Activated T-cell treated with anti-CD3 and anti-CD28 coated beads, Interleukin-2, amount 50 U/mL, for 72 hours (primary cell): ENCODE measurements around the gene NOD2. TPM values are rescaled to one million over a fixed set of nuclear protein-coding genes. Genes with fewer than 3 reads are reported as not detected.

ENCODE experiments used
- ATAC-seq, 2 donors: fragments of 150-1000 bp; cut with Tn5 transposase; replicated peaks in 1 of 2; 2 replicates each; pipeline ENCODE4 v1.10.0; 2021; ENCODE audit warnings: moderate library complexity in 2 of 2, mild to moderate bottlenecking in 1 of 2
- DNase-seq, 2 donors: peaks; one replicate each; pipeline ENCODE4 v3.0.0; 2021 to 2022; ENCODE audit warnings: mixed read lengths in 1 of 2
- H3K27ac Mint-ChIP-seq: one replicate; pipeline ENCODE4 v1.8.0; 2022; ENCODE audit warnings: mild to moderate bottlenecking, moderate library complexity, mixed read lengths
- H3K27me3 Mint-ChIP-seq: one replicate; pipeline ENCODE4 v1.8.0; 2022; ENCODE audit warnings: low read depth, mixed read lengths
- H3K36me3 Mint-ChIP-seq, 2 donors: one replicate each; pipeline ENCODE4 v1.8.0; 2022; ENCODE audit warnings: mixed read lengths in 2 of 2, mild to moderate bottlenecking in 1 of 2; ENCODE audit not compliant: insufficient read depth in 2 of 2
- H3K4me1 Mint-ChIP-seq: one replicate; pipeline ENCODE4 v1.8.0; 2022; ENCODE audit warnings: low read depth, mixed read lengths
- H3K4me3 Mint-ChIP-seq, 2 donors: one replicate each; pipeline ENCODE4 v1.8.0; 2022; ENCODE audit warnings: mild to moderate bottlenecking in 2 of 2, mixed read lengths in 2 of 2, moderate library complexity in 2 of 2
- H3K9me3 Mint-ChIP-seq, 2 donors: one replicate each; pipeline ENCODE4 v1.8.0; 2022; ENCODE audit warnings: mixed read lengths in 2 of 2
- total RNA-seq, 2 donors: library from RNA; stranded (reverse); gene quantifications; one replicate each; pipeline ENCODE4 v1.2.3, GENCODE V29; 2022

Gene NOD2
- total RNA-seq, 2 donors from 2014 or later = 11.3 to 13.0 TPM

DNA sequence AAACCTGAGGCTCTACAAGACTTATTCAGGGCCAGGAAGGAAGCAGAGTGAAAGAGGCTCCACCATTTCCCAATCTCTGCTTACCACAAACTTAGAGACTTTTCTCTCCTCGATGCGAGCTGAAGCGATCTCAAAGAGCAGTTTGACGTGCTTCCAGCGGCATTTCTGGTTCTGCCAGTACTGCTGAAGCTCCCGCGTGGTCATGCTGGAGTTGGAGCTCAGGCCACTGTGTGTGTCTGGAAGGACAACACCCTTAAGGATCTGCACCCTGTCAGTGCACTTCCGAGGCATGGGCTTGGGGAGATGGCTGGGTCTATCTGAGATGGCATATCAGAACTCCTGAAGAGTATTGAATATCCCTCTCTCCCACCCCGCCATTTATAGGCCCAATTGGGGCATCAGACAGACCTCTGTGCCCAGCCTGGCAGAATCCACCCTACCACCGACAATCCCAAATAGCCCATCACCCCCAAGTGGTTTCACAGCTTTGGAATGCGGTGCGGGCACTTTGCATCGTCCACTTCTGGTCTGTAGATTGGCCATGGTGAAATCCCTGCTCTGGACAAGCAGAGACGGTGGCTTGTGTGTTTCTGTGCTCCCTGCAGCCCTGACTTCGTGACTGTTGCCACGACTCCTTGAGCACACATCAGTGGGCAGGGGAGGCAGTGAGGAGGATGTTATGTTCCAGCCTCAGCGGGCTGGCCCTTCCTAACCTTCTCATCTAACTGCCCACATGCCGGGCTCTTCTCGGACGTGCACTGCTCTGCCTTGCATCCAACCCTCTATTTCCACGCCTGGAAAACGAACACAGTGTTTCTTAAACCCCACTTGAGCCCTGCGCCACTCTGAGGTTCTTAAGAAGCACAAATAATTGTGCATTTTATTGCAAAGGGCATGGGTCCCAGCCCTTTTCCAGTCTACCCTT, 17.5 kb upstream of the NOD2 start:
- H3K27ac Mint-ChIP-seq = no peak overlapping the region
- H3K27me3 Mint-ChIP-seq = no peaks in the 10 kb centered on the region
- DNase-seq = no peak
- H3K9me3 Mint-ChIP-seq = peaks cover 7 to 14% of the 10 kb centered on the region in 2 donors
- peaks cover 33 to 57% of the 10 kb centered on the region in 2 donors for H3K36me3 Mint-ChIP-seq
- H3K4me1 Mint-ChIP-seq = peaks cover 53% of the 10 kb centered on the region
- H3K4me3 Mint-ChIP-seq = no peak overlapping the region
- ATAC-seq = no peak

DNA sequence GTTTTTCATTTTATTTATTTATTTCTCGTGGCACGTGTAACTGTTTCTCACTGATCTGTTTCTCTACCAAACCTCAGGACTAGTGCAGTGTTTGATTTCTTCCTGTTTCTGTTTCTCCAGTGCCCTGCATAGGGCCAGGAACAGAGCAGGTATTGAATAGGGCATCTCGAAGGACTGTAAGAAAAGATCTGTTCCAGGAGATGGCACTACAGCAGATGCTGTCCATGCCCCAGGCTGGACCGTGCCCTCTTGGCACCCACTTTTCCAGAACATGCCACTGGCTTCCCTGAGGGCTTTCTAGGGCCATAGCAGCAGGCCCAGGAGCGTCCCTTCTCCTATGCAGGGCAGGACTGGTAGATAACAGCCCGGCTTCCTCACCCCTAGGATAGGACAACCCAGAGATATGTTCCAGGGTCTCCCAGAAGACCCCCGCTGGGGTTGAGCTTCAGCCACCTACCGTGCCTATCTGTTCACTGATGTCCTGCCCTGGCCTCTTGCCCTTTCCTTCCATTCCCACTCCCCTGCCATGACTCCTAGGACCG, 16.7 kb upstream of the NOD2 start:
- H3K4me3 Mint-ChIP-seq = no peak overlapping the region

DNA sequence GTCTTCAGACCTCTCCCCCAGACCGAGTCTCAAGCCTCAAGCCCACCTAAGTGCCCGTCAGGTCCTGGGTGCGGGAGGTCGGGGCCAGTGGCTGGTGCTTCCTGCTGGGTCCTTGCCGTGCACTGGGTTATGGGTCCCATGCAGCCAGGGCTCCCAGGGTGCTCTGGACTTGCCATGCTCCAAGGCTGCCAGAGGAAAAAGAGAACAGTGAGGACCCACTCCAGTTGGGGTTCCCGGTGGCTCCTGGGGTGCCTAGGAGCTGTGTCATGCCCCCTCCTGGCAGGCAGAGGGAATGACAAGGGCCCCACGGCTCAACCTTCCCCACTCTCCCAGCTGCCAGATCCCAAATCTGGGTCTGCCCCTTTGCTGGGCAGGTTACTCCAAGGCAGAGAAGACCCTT, 16.1 kb upstream of the NOD2 start:
- H3K36me3 Mint-ChIP-seq = peaks cover 24 to 44% of the 10 kb centered on the region in 2 donors
- no peaks in the 10 kb centered on the region for H3K27me3 Mint-ChIP-seq
- peaks cover 60% of the 10 kb centered on the region for H3K4me1 Mint-ChIP-seq
- H3K27ac Mint-ChIP-seq = peak overlapping the region; percentile 99
- DNase-seq (no peak), ATAC-seq (no peak)
- H3K4me3 Mint-ChIP-seq = peak overlapping the region; percentile 16 to 27
- H3K9me3 Mint-ChIP-seq = peaks cover 4 to 7% of the 10 kb centered on the region in 2 donors

More for the DNA sequence above, 16.7 kb upstream of the NOD2 start:
- Mint-ChIP-seq H3K9me3 (peaks cover 4 to 11% of the 10 kb centered on the region in 2 donors), H3K36me3 (peaks cover 30 to 50% of the 10 kb centered on the region in 2 donors), H3K27me3 (no peaks in the 10 kb centered on the region), H3K4me1 (peaks cover 54% of the 10 kb centered on the region), H3K27ac (peak overlapping the region; percentile 72)
- ATAC-seq = no peak
- no peak for DNase-seq

DNA sequence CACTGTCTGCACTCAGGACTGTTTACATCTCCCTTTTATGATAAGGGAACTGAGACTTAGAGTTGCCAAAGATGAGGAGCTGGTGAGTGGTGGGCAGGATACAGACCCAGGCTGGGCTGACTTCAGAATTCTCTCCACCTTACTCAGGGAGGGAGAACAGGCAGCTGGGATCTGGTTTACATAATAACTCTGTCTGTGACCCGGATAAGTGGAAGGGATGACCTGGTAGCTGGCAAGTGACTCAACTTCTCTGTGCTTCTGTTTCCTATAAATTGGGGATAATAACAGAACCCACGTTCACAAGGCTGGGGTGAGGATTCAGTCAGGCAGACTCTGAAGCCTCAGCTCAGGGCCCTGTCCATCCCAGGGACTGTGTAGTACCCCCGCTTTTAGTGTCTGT, 14.9 kb upstream of the NOD2 start:
- ATAC-seq = no peak
- Mint-ChIP-seq H3K27ac (peak overlapping the region; percentile 99), H3K4me1 (peaks cover 72% of the 10 kb centered on the region), H3K27me3 (no peaks in the 10 kb centered on the region), H3K36me3 (peaks cover 15 to 34% of the 10 kb centered on the region in 2 donors), H3K9me3 (peaks cover 1 to 2% of the 10 kb centered on the region in 2 donors), H3K4me3 (peak overlapping the region; percentile 84 to 95)
- no peak for DNase-seq

DNA sequence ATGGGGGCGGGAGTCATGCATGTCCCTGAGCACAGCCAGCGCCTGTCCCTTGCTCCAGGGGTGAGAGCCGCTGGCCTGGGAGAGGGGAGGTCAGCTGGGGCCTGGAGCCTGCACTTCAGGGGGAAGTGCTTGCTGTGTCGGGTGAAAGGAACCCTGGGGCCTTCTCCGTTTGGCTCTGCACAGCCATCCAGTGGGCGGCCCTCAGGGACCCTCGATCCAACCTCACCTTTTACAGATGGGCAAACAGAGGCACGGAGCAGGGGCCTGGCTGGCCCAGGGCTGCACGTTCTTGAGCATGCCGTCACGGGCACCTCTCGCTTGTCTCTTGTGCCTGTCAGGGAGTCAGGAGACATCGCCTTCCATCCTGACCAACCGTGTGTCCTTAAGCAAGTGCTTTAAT, 14.1 kb upstream of the NOD2 start:
- no peaks in the 10 kb centered on the region for H3K9me3 Mint-ChIP-seq
- H3K36me3 Mint-ChIP-seq = peaks cover 12 to 31% of the 10 kb centered on the region in 2 donors
- peaks cover 79% of the 10 kb centered on the region for H3K4me1 Mint-ChIP-seq
- peak overlapping the region; percentile 99 for H3K27ac Mint-ChIP-seq
- DNase-seq (no peak), ATAC-seq (no peak)
- no peaks in the 10 kb centered on the region for H3K27me3 Mint-ChIP-seq
- H3K4me3 Mint-ChIP-seq = peak overlapping the region; percentile 84 to 95

DNA sequence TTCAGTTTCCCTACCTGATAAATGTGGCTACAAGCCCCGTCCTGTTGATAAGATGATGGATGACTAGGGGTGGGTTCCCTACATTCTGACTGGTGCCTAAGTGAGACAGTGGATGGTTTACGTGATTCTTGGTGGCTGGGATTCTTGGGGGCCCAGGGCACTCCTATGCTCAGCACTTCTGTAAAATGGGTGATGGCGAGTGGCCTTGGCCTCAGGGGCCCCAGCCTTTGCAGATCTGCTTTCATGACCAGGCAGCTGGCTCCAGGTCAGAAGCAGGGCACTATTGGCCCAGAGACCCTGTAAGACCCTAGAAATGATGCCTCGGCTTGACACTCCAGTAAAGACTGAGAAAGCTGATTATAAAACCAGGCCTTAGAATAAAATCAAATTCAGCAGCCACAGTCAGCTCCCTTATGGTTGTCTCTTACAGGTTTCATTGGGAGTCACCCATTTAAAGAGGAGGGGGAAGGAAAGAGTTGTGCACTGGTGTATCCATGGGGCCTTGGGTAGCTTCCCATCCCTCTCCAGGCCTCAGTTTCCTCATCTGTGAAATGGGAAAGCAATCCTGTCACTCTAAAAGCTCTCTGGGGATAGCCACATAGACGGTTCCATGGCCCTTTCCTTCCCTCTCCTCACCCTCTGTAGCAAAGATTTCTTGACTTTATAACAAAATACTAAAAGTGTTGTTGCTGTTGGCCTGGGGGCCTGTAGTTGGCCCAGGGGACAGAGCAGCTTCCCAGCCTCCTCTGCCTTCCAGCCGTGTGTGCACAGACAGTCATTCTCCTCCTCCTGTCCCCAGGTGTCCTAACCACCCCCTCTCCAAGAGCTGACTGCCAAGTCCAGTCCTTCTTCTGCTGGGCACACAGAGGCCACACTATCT, 13.5 kb upstream of the NOD2 start:
- no peak for DNase-seq
- Mint-ChIP-seq H3K36me3 (peaks cover 10 to 26% of the 10 kb centered on the region in 2 donors), H3K9me3 (no peaks in the 10 kb centered on the region), H3K27me3 (no peaks in the 10 kb centered on the region), H3K4me1 (peaks cover 85% of the 10 kb centered on the region), H3K27ac (peak overlapping the region; percentile 94), H3K4me3 (peak overlapping the region; percentile 84 to 95)
- no peak for ATAC-seq

DNA sequence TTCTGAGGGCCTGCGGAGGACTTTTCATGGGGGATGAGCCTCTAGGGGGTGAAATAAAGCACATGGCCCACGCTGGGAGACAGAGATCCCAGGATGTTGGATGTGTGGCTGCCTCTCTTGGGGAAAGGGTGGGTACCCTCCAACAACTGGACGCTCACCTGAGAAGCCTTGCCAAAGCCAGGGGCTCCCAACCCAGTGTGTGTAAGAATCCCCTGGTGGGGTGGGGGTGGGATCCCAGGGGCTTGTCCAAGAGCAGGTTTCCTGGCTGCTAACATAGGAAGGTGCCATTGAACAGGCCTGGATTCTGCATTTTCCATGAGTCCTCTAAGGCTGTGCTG, 12.9 kb upstream of the NOD2 start:
- Mint-ChIP-seq H3K27ac (peak overlapping the region; percentile 94), H3K9me3 (no peaks in the 10 kb centered on the region), H3K27me3 (no peaks in the 10 kb centered on the region), H3K36me3 (peaks cover 9 to 22% of the 10 kb centered on the region in 2 donors), H3K4me3 (peak overlapping the region; percentile 84 to 95), H3K4me1 (peaks cover 91% of the 10 kb centered on the region)
- ATAC-seq (no peak), DNase-seq (no peak)

DNA sequence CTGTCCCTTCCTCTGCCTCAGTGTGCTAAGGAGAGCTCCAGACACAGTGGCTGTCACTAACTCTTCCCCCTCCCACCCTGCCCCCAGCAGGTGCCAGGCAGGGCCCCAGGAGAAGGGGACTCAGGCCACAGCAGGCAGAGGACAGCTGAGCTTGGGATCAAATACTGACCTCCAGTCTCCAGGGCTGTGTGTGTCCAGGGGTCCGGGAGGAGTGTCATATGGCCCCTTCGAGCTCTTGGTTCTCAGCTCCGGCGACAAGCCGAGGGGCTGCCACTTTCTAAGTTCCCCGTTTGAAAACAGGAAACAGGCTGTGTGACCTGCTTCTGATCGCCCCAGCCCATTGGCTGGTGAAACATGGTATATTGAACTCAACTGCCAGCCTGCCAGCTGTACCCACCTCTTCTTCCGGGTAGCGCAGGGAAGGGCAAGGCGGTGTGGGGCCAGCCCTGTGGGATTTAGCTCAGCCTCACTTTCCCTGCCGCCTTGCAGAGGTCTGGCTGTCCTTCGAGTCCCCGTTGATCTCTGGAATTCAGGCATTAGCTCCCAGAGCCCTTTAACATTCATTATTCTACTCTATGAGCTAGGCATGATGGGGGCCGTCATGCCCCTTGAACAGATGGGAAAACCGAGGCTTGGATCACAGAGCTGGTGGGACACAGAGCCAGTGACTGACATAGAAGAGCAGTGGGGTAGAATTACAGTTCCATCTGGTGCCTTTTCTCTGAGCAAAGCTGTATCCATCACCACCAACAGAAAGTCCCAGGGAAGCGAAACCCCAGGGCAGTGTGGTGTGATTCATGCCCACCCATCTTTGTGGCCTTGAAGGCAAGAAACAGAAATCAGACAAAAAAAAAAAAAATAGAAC, 12.2 kb upstream of the NOD2 start, which contains the start of gene SNX20:
SNX20 (minus strand) TSS at position 292 of the 865 bp plus-strand sequence. CDS start 3,786 bp downstream, outside the sequence.
- Mint-ChIP-seq H3K9me3 (no peaks in the 10 kb centered on the region), H3K4me3 (peak within 1 kb of the TSS; percentile 84 to 95), H3K36me3 (peaks cover 5 to 20% of the 10 kb centered on the region in 2 donors), H3K4me1 (peaks cover 94% of the 10 kb centered on the region), H3K27ac (peak within 1 kb of the TSS; percentile 94), H3K27me3 (no peaks in the 10 kb centered on the region)
- DNase-seq (peak; percentile 71 to 73), ATAC-seq (peak; percentile 59 to 73)

DNA sequence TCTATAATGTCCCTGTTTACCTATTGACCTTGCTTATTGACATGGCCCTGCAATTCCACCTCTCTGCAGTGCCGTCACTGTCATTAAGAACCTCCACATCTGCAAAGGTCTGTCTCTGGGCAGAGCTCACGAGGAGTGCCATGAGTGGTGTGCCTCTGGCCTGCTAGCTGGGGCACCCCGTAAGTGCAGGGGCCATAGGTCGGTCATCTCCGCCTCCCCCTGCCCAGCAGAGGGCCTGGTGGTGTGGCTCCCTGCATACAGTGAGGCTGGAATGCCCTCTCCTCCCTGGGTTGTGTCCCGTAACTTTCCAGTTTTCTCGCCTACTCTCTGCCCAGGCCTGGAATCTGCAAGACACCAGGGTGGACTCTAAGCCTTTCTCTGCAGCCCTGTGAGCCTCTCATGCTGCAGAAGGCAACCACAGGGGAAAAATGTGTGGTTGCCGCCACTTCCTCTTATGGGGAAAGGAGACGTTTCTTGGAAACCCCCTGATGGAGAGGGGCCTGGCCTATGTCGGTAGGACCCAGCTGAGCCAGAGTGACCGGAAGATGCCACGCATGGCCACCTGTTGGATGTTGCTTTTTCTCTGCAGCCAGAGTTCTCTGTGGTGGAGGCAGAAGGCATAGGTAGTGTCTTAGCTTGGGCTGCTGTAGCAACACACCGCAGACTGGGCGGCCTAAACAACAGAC, 9.6 kb upstream of the NOD2 start:
- Mint-ChIP-seq H3K4me3 (peak overlapping the region; percentile 77 to 79), H3K4me1 (peaks cover 76% of the 10 kb centered on the region), H3K36me3 (peaks cover under 1 to 1% of the 10 kb centered on the region in 2 donors), H3K27me3 (no peaks in the 10 kb centered on the region), H3K9me3 (no peaks in the 10 kb centered on the region), H3K27ac (peak overlapping the region; percentile 69)
- ATAC-seq = peak; percentile 42 to 50
- peak; percentile 72 to 74 for DNase-seq

DNA sequence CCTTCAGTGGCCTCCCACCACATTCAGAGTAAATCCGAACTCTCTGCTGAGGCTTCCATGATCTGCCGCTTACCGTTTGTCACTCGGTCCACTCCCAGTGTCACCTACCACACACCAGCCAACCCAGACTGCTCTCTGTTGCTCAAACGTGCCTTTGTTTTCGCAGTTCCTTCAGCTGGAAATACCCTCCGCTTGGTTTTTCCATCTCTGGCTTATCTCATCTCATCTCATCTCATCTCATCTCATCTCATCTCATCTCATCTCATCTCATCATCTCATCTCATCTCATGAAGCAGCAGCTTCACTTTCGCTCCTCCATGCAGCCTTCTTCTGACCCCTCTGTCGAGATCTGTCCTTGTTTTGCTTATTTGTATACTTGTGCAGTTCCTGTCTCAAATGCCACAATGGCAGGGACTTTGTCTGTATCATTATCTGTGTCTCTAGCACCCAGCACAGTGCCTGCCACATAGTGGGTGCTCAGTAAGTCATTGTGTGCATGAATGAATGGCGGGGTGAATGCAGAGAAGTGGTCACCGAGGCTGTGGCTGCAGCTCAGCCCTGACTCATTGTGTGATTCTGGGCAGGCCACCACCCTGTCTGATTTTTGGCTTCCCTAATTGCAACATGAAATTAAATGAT, 8.5 kb upstream of the NOD2 start:
- peak overlapping the region; percentile 69 for H3K27ac Mint-ChIP-seq
- no peaks in the 10 kb centered on the region for H3K36me3 Mint-ChIP-seq
- H3K9me3 Mint-ChIP-seq = no peaks in the 10 kb centered on the region
- ATAC-seq (peak; percentile 68 to 70), DNase-seq (peak; percentile 54 to 72)
- H3K4me3 Mint-ChIP-seq = peak overlapping the region; percentile 77 to 79
- H3K27me3 Mint-ChIP-seq = no peaks in the 10 kb centered on the region
- peaks cover 74% of the 10 kb centered on the region for H3K4me1 Mint-ChIP-seq

DNA sequence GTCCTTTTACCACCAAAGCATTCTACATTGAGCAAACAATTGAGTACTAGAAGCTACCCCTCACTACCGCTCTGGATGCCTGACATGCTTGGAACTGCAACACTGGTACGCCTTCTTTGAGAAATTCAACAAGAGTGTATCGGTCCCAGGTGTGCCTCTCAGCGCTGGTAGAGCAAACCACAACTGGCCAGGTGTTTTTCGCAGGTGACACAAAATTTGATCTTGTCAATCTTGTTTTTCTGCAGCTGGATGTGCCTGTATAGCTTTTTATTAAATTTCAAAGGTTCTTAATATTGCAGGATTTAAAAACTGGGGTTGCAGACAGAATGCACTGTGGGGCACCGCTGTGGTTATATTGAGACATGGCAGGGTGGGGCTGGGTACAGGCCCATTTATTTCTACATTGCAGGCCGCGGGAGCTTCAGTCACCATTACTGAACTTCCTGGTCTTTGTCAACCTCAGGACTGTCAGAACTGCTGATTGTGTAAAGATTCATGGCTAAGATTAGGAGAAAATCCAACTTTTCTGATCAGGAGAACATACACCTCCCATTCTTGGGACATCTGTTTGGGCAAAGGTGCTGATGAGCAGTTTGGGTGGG, 7.8 kb upstream of the NOD2 start:
- Mint-ChIP-seq H3K27me3 (no peaks in the 10 kb centered on the region), H3K36me3 (no peaks in the 10 kb centered on the region), H3K9me3 (no peaks in the 10 kb centered on the region), H3K4me1 (peaks cover 71% of the 10 kb centered on the region), H3K27ac (no peak overlapping the region), H3K4me3 (peak overlapping the region; percentile 77 to 79)
- no peak for ATAC-seq
- DNase-seq = no peak
